ENCODE results near the gene TMTC1.

Gene TMTC1

DNA sequence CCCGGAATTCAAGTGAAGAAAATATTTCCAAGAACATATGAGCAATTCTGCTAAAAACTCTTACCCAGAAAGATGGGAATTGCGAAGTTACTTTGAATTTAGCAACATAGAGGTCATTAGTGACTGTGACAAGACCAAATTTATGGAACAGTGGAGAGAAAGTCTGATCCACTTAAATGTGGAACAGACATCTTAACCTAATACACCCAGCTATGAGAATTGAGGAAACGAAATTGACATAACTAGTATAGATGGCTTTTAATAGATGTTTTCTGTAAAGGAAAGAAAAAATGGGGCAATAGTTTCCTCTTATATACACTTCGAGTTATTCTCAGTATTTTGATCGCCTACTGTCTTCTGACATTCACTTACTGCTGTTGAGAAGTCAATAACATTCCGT, 290.9 kb downstream of the TMTC1 start:
- Histone ChIP-seq H3K4me3 (ENCODE audit: low read length) (no peak overlapping the region), H3K9ac (ENCODE audit: low read length) (no peak overlapping the region), H3K9me3 (ENCODE audit: control insufficient read depth, low read length) (no peaks in the 10 kb centered on the region), H3K36me3 (ENCODE audit: control insufficient read depth, insufficient read depth, low read length) (no peaks in the 10 kb centered on the region), H3K27me3 (ENCODE audit: control insufficient read depth, insufficient read depth, low read length) (no peaks in the 10 kb centered on the region), H3K4me1 (ENCODE audit: control insufficient read depth, insufficient read depth, low read length) (no peaks in the 10 kb centered on the region)

GRCh38 chr12:29486972-29487371, 296.8 kb downstream of the TMTC1 start:
- Histone ChIP-seq H3K4me1 (ENCODE audit: control insufficient read depth, insufficient read depth, low read length) (no peaks in the 10 kb centered on the region), H3K27me3 (ENCODE audit: control insufficient read depth, insufficient read depth, low read length) (no peaks in the 10 kb centered on the region), H3K36me3 (ENCODE audit: control insufficient read depth, insufficient read depth, low read length) (no peaks in the 10 kb centered on the region), H3K4me3 (ENCODE audit: low read length) (no peak overlapping the region), H3K9ac (ENCODE audit: low read length) (no peak overlapping the region), H3K9me3 (ENCODE audit: control insufficient read depth, low read length) (no peaks in the 10 kb centered on the region)

DNA sequence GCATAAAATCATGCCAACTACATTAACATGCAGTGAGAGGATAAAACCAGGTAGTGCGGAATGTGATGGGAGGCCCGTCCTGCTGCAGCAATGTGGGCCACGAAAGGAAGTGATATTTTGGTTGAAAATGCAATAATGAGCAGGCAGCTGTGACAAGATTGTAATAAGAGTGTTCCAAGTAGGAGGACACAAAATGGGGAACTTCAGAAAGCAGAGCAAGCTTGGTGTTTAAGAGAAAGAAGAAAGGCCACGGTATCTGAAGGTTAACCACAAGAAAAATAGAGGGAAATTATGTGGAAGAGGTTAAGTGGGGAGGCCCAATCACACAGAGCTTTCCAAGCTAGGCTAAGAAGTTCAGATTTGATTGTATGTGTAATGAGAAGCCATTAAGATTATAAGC, 320.5 kb downstream of the TMTC1 start:
- no peaks in the 10 kb centered on the region for H3K4me1 ChIP-seq (ENCODE audit: control insufficient read depth, insufficient read depth, low read length)
- H3K9me3 ChIP-seq (ENCODE audit: control insufficient read depth, low read length): no peaks in the 10 kb centered on the region
- H3K27me3 ChIP-seq (ENCODE audit: control insufficient read depth, insufficient read depth, low read length): no peaks in the 10 kb centered on the region

DNA sequence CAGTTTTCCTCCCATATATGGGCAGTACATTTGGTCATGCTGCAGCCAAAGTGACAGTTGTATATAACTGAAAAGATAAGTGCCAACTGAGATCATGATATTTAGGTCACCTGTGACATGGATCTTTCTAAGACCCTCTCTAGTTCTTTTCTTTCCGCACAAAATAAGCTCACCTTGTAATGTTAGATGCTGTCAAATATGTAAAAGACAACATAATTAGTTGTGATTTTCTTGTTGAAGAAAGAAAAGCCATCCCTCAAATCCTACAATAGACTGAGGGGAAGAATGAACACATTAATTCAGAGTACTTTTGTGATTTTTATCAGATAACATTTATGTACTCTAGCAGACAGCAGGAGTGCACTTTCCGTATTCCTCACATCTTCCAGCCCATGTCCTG, 323.7 kb downstream of the TMTC1 start:
- Histone ChIP-seq H3K9ac (ENCODE audit: low read length) (no peak overlapping the region), H3K4me1 (ENCODE audit: control insufficient read depth, insufficient read depth, low read length) (no peaks in the 10 kb centered on the region), H3K27me3 (ENCODE audit: control insufficient read depth, insufficient read depth, low read length) (no peaks in the 10 kb centered on the region), H3K4me3 (ENCODE audit: low read length) (no peak overlapping the region), H3K9me3 (ENCODE audit: control insufficient read depth, low read length) (no peaks in the 10 kb centered on the region), H3K36me3 (ENCODE audit: control insufficient read depth, insufficient read depth, low read length) (no peaks in the 10 kb centered on the region)

More for the DNA sequence above, 320.5 kb downstream of the TMTC1 start:
- H3K9ac ChIP-seq (ENCODE audit: low read length): no peak overlapping the region
- no peaks in the 10 kb centered on the region for H3K36me3 ChIP-seq (ENCODE audit: control insufficient read depth, insufficient read depth, low read length)
- H3K4me3 ChIP-seq (ENCODE audit: low read length): no peak overlapping the region

DNA sequence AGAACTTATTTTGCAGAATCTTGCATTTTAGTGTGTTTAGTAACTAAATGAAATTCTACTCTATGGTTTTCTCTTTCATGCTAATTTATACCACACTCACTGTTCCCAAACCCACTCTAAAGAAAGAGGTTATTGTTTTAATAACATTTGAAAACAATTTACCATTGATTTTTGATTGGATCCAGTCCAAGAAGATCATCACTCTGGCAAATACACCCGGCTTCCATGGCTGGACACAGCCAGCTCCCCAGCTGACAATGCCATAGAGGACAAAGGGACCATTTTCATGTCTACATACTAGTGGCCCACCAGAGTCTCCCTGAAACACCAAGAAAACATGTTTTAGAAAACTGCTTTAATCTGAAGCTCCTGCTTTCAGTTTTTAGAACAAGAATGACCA, 328.7 kb downstream of the TMTC1 start:
- H3K36me3 ChIP-seq (ENCODE audit: control insufficient read depth, insufficient read depth, low read length): no peaks in the 10 kb centered on the region
- H3K4me1 ChIP-seq (ENCODE audit: control insufficient read depth, insufficient read depth, low read length): no peaks in the 10 kb centered on the region
- H3K9me3 ChIP-seq (ENCODE audit: control insufficient read depth, low read length): no peaks in the 10 kb centered on the region
- H3K9ac ChIP-seq (ENCODE audit: low read length): no peak overlapping the region
- no peaks in the 10 kb centered on the region for H3K27me3 ChIP-seq (ENCODE audit: control insufficient read depth, insufficient read depth, low read length)
- H3K4me3 ChIP-seq (ENCODE audit: low read length): no peak overlapping the region

DNA sequence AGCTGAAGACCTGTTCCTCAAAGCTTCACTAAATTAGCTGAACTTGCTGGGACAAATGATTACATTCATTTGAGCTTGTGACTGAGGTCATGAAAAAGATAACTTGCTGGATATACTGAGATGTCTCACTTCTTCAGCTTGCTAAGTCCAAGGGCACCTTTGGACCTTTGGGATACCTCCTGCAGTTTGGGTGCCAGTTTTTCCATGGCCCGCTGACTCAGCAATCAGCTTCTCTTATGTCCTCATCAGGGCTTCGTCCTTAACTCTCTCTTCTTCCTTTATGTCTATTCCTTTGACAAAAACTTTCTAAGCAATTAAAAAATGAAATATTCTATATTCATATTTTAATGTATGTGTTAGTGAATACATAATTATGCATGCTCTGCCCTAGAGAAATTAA, 331.9 kb downstream of the TMTC1 start:
- Histone ChIP-seq H3K27me3 (ENCODE audit: control insufficient read depth, insufficient read depth, low read length) (no peaks in the 10 kb centered on the region), H3K36me3 (ENCODE audit: control insufficient read depth, insufficient read depth, low read length) (no peaks in the 10 kb centered on the region), H3K4me3 (ENCODE audit: low read length) (no peak overlapping the region), H3K4me1 (ENCODE audit: control insufficient read depth, insufficient read depth, low read length) (no peaks in the 10 kb centered on the region), H3K9ac (ENCODE audit: low read length) (no peak overlapping the region), H3K9me3 (ENCODE audit: control insufficient read depth, low read length) (no peaks in the 10 kb centered on the region)

All from mucosa of stomach (tissue), 1 donor.